NT2/D1 (cell line): ENCODE measurements around the gene ADIPOR1.

ENCODE experiments used
- DNase-seq: peaks from one replicate; pipeline ENCODE4 v3.0.0-alpha.2; 2011; ENCODE audit warnings: low read depth, low spot score
- H3K27me3 ChIP-seq: 2 replicates; pipeline ENCODE4 v1.6.0; 2011; ENCODE audit warnings: mild to moderate bottlenecking; ENCODE audit not compliant: insufficient read length, insufficient read depth
- H3K36me3 ChIP-seq: 2 replicates; pipeline ENCODE4 v1.6.1; 2011; ENCODE audit warnings: mild to moderate bottlenecking, low read length, mixed read lengths; ENCODE audit not compliant: insufficient read depth, insufficient read length
- H3K4me1 ChIP-seq: 2 replicates; pipeline ENCODE4 v1.5.1; 2011; ENCODE audit not compliant: insufficient read depth, insufficient read length
- H3K4me3 ChIP-seq: 2 replicates; pipeline ENCODE4 v1.5.1; 2011; ENCODE audit warnings: low read depth; ENCODE audit not compliant: insufficient read length
- H3K9ac ChIP-seq: 2 replicates; pipeline ENCODE4 v1.6.0; 2011; ENCODE audit warnings: low read depth; ENCODE audit not compliant: insufficient read length
- H3K9me3 ChIP-seq: 2 replicates; pipeline ENCODE4 v1.5.1; 2011; ENCODE audit warnings: mild to moderate bottlenecking, low read length; ENCODE audit not compliant: insufficient read depth
- SUZ12 ChIP-seq: IDR thresholded peaks from 2 replicates; pipeline ENCODE4 v1.6.1; 2011; ENCODE audit not compliant: insufficient read length, insufficient read depth; ENCODE audit errors: extremely low read depth
- YY1 ChIP-seq: IDR thresholded peaks from 2 replicates; pipeline ENCODE4 v1.6.1; 2011; ENCODE audit not compliant: insufficient read length, insufficient read depth
- ZNF274 ChIP-seq: IDR thresholded peaks from 2 replicates; pipeline ENCODE4 v1.6.1; 2011; ENCODE audit warnings: mild to moderate bottlenecking, low read depth, low read length

Gene ADIPOR1

GRCh38 chr1:202982715-202983430, 24.8 kb upstream of the ADIPOR1 start:
- Histone ChIP-seq H3K9ac (no peak overlapping the region), H3K4me1 (no peaks in the 10 kb centered on the region), H3K27me3 (no peaks in the 10 kb centered on the region), H3K36me3 (no peaks in the 10 kb centered on the region), H3K4me3 (no peak overlapping the region), H3K9me3 (no peaks in the 10 kb centered on the region)
- TF ChIP-seq ZNF274 (no peak), YY1 (no peak), SUZ12 (no peak)
- DNase-seq: no peak

- Histone ChIP-seq H3K4me3 (no peak overlapping the region), H3K4me1 (no peaks in the 10 kb centered on the region)
These were observed 23.8 kb upstream of the ADIPOR1 start for GRCh38 chr1:202981939-202982338.

GRCh38 chr1:202979459-202979858, 21.3 kb upstream of the ADIPOR1 start:
- no peak for DNase-seq
- Histone ChIP-seq H3K36me3 (no peaks in the 10 kb centered on the region), H3K4me3 (no peak overlapping the region), H3K9ac (no peak overlapping the region), H3K27me3 (no peaks in the 10 kb centered on the region), H3K9me3 (no peaks in the 10 kb centered on the region), H3K4me1 (no peaks in the 10 kb centered on the region)
- no peak for TF ChIP-seq YY1

More at GRCh38 chr1:202981939-202982338, 23.8 kb upstream of the ADIPOR1 start:
- H3K9me3 ChIP-seq: no peaks in the 10 kb centered on the region
- TF ChIP-seq YY1: no peak
- no peak for TF ChIP-seq ZNF274
- TF ChIP-seq SUZ12: no peak
- no peaks in the 10 kb centered on the region for H3K36me3 ChIP-seq
- DNase-seq: no peak
- H3K27me3 ChIP-seq: no peaks in the 10 kb centered on the region
- no peak overlapping the region for H3K9ac ChIP-seq

- Histone ChIP-seq H3K36me3 (no peaks in the 10 kb centered on the region), H3K9me3 (no peaks in the 10 kb centered on the region), H3K9ac (no peak overlapping the region), H3K4me3 (no peak overlapping the region), H3K27me3 (no peaks in the 10 kb centered on the region), H3K4me1 (no peaks in the 10 kb centered on the region)
- TF ChIP-seq ZNF274: no peak
- no peak for DNase-seq
These were observed 18.5 kb upstream of the ADIPOR1 start for GRCh38 chr1:202976633-202977032.

- H3K9ac ChIP-seq: no peak overlapping the region
- no peak overlapping the region for H3K4me3 ChIP-seq
These were observed 16.7 kb upstream of the ADIPOR1 start for GRCh38 chr1:202974856-202975255.

GRCh38 chr1:202972046-202972445, 13.9 kb upstream of the ADIPOR1 start:
- Histone ChIP-seq H3K27me3 (peaks cover 5% of the 10 kb centered on the region), H3K4me3 (no peak overlapping the region), H3K36me3 (no peaks in the 10 kb centered on the region), H3K4me1 (no peaks in the 10 kb centered on the region), H3K9ac (no peak overlapping the region), H3K9me3 (no peaks in the 10 kb centered on the region)
- TF ChIP-seq SUZ12: no peak
- no peak for TF ChIP-seq ZNF274
- TF ChIP-seq YY1: no peak
- no peak for DNase-seq

More at GRCh38 chr1:202974856-202975255, 16.7 kb upstream of the ADIPOR1 start:
- Histone ChIP-seq H3K36me3 (no peaks in the 10 kb centered on the region), H3K4me1 (no peaks in the 10 kb centered on the region), H3K27me3 (no peaks in the 10 kb centered on the region), H3K9me3 (no peaks in the 10 kb centered on the region)
- TF ChIP-seq YY1 (no peak), ZNF274 (no peak), SUZ12 (no peak)
- no peak for DNase-seq

- Histone ChIP-seq H3K4me1 (peaks cover 6% of the 10 kb centered on the region), H3K36me3 (peaks cover 23% of the 10 kb centered on the region), H3K9ac (no peak overlapping the region), H3K9me3 (no peaks in the 10 kb centered on the region), H3K27me3 (peaks cover 5% of the 10 kb centered on the region), H3K4me3 (no peak overlapping the region)
- no peak for TF ChIP-seq SUZ12
- peak; percentile 59 for DNase-seq
These were observed 10.8 kb upstream of the ADIPOR1 start for GRCh38 chr1:202968895-202969295.

- H3K4me1 ChIP-seq: peaks cover 6% of the 10 kb centered on the region
- TF ChIP-seq YY1 (no peak), SUZ12 (no peak), ZNF274 (no peak)
- DNase-seq: no peak
- H3K9ac ChIP-seq: peak overlapping the region; percentile 82
- peaks cover 27% of the 10 kb centered on the region for H3K36me3 ChIP-seq
- H3K9me3 ChIP-seq: no peaks in the 10 kb centered on the region
- peak overlapping the region; percentile 62 for H3K4me3 ChIP-seq
- H3K27me3 ChIP-seq: peaks cover 5% of the 10 kb centered on the region
These were observed 10.2 kb upstream of the ADIPOR1 start for GRCh38 chr1:202968351-202968750.
